Peyer's patch (tissue), 4 donors: ENCODE results near the gene AP2A2.

ENCODE experiments used
- POLR2A ChIP-seq, 2 donors: fragments of 450-650 bp; IDR thresholded peaks; one replicate each; pipeline ENCODE4 v1.5.1; 2017; ENCODE audit warnings: antibody characterized with exemption in 2 of 2, mild to moderate bottlenecking in 2 of 2, moderate library complexity in 2 of 2
- TF ChIP-seq, protein P1 (sequence below), 6 experiments: fragments of 450-650 bp in 4 of 6; fragments of 200-600 bp in 2 of 6; sonication (generic) in 1 of 6; IDR thresholded peaks; one replicate each; pipeline ENCODE4 v1.5.1; 2017 to 2019; ENCODE audit warnings: antibody characterized with exemption in 6 of 6, mild to moderate bottlenecking in 3 of 6, moderate library complexity in 1 of 6

- TF ChIP-seq, protein P1, sequence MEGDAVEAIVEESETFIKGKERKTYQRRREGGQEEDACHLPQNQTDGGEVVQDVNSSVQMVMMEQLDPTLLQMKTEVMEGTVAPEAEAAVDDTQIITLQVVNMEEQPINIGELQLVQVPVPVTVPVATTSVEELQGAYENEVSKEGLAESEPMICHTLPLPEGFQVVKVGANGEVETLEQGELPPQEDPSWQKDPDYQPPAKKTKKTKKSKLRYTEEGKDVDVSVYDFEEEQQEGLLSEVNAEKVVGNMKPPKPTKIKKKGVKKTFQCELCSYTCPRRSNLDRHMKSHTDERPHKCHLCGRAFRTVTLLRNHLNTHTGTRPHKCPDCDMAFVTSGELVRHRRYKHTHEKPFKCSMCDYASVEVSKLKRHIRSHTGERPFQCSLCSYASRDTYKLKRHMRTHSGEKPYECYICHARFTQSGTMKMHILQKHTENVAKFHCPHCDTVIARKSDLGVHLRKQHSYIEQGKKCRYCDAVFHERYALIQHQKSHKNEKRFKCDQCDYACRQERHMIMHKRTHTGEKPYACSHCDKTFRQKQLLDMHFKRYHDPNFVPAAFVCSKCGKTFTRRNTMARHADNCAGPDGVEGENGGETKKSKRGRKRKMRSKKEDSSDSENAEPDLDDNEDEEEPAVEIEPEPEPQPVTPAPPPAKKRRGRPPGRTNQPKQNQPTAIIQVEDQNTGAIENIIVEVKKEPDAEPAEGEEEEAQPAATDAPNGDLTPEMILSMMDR (IDR thresholded peaks at IDR 0.05), result no peak
- TF ChIP-seq POLR2A (IDR thresholded peaks at IDR 0.05), result no peak
Observed at GRCh38 chr11:961921-962320, 36.3 kb downstream of the AP2A2 start.
